SKM-1 (cell line): ENCODE data around the gene JMJD7.
A peak's percentile ranks its signal among the peaks of the same experiment; 100 is the strongest.

Experiments used
- DNase-seq: peaks from one replicate; lab custom pipeline; 2025; ENCODE audit not compliant: unreplicated experiment; lab: John Stamatoyannopoulos, UW

JMJD7 gene

GRCh38 chr15:41881550-41881919 lies 53.6 kb downstream of the JMJD7 start:
- no peak for DNase-seq

DNA sequence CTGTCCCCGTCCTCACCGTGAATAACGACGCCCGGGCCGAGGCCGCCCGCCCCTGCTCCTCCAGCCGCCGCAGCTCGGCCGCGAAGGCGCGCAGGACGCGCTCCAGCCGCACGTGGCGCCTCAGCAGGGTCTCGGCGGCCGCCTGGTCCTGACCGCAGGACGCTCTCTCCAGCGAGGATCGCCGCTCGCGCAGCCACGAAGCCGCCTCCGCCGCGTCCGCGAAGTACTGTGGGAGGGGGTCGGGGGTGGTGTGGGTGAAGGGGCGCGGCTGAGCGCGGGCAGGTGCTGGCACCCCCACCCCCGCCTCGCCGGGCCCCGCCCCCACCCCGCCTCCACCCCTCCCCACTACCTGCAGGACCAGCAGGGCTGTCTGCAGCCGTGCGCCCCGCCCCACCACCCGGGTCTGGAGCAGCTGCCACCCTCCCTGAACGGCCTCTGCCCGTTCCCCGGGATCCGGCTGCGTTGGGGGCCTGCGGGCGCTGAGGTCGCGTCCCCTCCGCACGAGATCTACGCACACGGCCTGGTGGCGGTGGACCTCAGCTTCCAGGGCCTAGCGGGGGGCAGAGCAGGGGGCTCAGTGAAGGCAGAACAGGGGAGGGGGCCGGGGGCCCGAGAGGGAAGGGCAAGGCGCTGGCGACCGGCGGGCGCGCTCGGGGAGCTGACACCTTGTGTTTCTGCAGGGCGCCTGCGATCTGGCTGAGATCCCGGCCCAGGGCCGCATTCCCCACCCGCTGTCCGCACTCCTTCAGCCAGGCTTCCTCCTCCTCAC lies 54.2 kb downstream of the JMJD7 start:
- DNase-seq: no peak

GRCh38 chr15:41882689-41883483 lies 55.0 kb downstream of the JMJD7 start:
- DNase-seq: peak; percentile 19

DNA sequence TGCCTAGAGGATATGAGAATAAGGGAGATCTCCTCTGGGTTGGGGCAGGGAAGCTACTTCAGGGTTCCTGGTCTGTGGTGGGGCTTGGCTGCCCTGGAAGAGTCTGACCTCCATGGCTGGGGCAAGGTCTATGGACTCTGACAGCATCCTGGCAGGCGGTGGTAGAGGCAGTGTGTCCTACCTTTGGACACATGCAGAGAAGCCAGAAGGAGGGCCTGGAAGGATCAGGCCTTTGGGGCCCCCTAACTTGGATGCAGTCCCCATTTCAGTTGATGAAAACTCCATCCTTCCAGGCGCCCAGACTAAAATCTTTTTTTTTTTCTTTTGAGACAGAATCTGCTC lies 55.6 kb downstream of the JMJD7 start:
- no peak for DNase-seq

DNA sequence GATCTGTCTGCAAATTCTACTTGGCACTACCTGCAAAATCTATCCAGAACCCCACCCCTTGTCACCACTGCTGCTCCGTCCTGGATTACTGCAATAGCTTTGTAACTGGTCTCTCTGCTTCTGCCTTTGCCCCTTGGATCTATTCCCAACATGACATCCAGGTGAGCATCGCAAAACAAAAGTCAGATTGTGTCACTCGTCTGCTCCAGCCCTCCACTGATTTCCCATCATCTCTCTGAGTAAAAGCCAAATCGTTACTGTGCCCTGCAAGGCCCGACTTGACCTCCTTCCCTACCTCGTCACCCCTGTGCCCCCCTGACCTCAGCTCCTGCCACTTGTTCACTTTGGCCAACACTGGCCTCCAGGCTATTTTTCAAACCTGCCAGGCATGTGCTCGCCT lies 56.6 kb downstream of the JMJD7 start:
- no peak for DNase-seq

- DNase-seq: no peak
Measured at GRCh38 chr15:41885321-41885720, 57.4 kb downstream of the JMJD7 start.

DNA sequence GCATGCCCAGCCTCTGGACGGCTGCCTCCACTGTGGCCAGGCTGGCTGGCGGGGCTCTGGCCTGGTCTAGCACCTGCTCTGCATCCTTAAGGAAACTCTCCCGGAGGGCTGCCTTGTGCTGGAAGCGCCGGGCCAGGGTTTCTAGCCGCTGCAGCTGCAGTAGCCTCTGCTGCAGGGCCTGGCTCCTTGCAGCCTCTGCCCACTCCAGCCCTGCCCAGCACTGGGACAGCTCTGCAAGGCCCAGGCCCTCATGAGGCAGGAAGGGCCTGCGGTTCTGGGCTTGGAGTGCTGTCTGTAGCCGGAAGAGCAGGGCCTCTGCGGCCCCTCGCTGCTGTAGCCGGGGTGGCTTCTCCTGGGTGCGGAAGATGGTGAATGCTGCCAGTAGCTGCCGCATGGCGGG lies 57.9 kb downstream of the JMJD7 start:
- no peak for DNase-seq

DNA sequence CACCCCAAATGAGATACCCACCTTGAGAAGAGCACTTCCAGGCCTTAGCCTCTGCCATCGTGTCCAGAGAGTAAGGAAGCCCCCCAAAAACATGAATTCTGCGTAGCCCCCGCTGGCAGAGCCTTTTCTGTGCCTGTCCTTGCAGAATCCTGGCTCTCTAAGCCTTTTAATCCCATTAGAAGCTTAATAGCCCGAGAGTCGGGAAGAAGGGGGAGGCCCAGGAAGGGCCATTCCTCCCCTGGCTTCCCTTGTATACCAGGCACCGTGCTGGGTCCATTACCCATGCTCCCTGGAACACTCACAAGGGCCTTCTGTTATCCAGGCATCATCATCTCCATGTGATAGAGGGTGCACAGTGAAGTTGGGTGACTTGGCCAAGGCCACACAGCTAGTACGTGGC lies 58.8 kb downstream of the JMJD7 start:
- DNase-seq: no peak

- no peak for DNase-seq
Measured at GRCh38 chr15:41887161-41887560, 59.3 kb downstream of the JMJD7 start.
